ENCODE results near the gene AKR1B1.

- TF ChIP-seq CTCF (IDR thresholded peaks at IDR 0.05), result no peak
- no peak for TF ChIP-seq POLR2A (IDR thresholded peaks at IDR 0.05)
Measured at GRCh38 chr7:134476044-134476443, 17.1 kb upstream of the AKR1B1 start.

Measured in prostate gland (tissue), 2 donors.